ENCODE results near the gene SCYL2.

Gene SCYL2

GRCh38 chr12:100381379-100381778 lies 114.4 kb downstream of the SCYL2 start:
- DNase-seq: no peak

- DNase-seq: no peak
These were observed 115.4 kb downstream of the SCYL2 start for GRCh38 chr12:100382338-100382737.

GRCh38 chr12:100383586-100384558 lies 116.9 kb downstream of the SCYL2 start:
- no peak for DNase-seq

- DNase-seq: no peak
These were observed 117.6 kb downstream of the SCYL2 start for GRCh38 chr12:100384559-100384935.

- DNase-seq: no peak
These were observed 121.4 kb downstream of the SCYL2 start for GRCh38 chr12:100388382-100388781.
